ENCODE data around the gene MGAT4C.

MGAT4C gene

DNA sequence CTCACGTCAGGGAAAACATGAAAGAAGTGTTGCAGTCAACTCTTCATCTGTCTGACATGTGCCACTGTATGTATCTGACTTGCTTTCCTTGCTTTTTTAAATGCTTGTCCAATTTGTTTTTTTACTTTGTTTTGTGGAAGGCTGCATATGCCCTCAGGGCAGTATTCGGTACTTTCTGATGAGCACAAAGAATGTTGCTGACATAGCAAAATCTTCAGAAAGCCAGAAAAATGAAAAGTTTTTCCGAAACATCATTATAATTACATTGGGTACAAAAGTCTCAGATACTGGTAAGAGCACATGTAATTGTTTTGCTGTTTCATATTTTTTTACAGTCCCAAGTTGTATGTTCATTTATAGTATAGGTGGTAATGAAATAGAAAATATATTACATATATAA is 237.8 kb downstream of the MGAT4C start:
- Histone ChIP-seq H3K36me3 (ENCODE audit: control insufficient read depth in 5 of 5, insufficient read depth in 5 of 5, low read length in 5 of 5) (no peaks in the 10 kb centered on the region), H3K4me1 (ENCODE audit: control insufficient read depth in 5 of 5, insufficient read depth in 5 of 5, low read length in 5 of 5) (no peaks in the 10 kb centered on the region), H3K9ac (ENCODE audit: low read length in 5 of 5) (no peak overlapping the region), H3K27me3 (ENCODE audit: control insufficient read depth in 5 of 5, insufficient read depth in 4 of 5, low read length in 5 of 5) (no peaks in the 10 kb centered on the region), H3K9me3 (ENCODE audit: control insufficient read depth in 5 of 5, low read length in 5 of 5) (no peaks in the 10 kb centered on the region), H3K27ac (ENCODE audit: low read depth, low read length) (no peak overlapping the region), H3K4me3 (ENCODE audit: low read depth in 1 of 5, low read length in 5 of 5) (no peak overlapping the region)

DNA sequence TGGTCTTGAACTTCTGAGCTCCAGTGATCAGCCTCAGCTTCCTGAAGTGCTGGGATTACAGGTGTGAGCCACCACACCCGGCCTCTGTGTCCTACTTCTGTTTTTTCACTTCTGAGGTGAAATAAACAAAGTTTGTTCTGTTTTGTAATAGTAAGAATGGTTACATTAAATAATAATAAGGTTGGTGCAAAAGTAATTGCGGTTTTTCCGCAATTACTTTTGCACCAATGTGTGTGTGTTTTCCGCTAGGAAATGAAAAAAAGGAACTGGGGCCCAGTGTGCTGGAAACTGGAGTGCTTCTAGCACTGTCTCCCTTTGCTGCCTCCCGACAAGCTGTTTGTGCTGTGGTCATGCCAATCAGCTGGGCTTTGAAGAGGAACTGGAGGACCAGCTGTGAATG is 241.2 kb downstream of the MGAT4C start:
- no peaks in the 10 kb centered on the region for H3K27me3 ChIP-seq (ENCODE audit: control insufficient read depth in 5 of 5, insufficient read depth in 4 of 5, low read length in 5 of 5)
- H3K36me3 ChIP-seq (ENCODE audit: control insufficient read depth in 5 of 5, insufficient read depth in 5 of 5, low read length in 5 of 5) = no peaks in the 10 kb centered on the region
- no peak overlapping the region for H3K27ac ChIP-seq (ENCODE audit: low read depth, low read length)
- no peak overlapping the region for H3K9ac ChIP-seq (ENCODE audit: low read length in 5 of 5)
- H3K4me3 ChIP-seq (ENCODE audit: low read depth in 1 of 5, low read length in 5 of 5) = no peak overlapping the region
- H3K9me3 ChIP-seq (ENCODE audit: control insufficient read depth in 5 of 5, low read length in 5 of 5) = no peaks in the 10 kb centered on the region
- H3K4me1 ChIP-seq (ENCODE audit: control insufficient read depth in 5 of 5, insufficient read depth in 5 of 5, low read length in 5 of 5) = no peaks in the 10 kb centered on the region

DNA sequence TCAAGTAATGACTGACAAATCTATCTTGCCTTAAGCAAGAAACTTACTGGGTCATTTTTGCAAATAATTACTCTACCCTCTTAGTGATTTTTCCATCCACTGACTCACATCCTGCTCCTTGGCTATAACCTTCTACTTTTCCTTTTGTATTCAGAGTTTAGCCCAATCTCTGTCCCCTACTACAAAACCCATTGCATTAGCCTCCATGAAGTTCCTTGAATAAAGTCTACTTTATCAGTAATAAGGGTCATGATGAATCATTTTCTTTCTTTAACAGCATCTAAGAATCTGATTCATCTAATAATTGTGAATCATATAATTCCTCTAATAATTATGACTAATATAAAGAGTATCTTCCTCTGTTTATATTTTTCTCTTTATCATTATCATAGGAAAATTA is 249.5 kb downstream of the MGAT4C start:
- H3K27ac ChIP-seq (ENCODE audit: low read depth, low read length) = no peak overlapping the region
- H3K27me3 ChIP-seq (ENCODE audit: control insufficient read depth in 5 of 5, insufficient read depth in 4 of 5, low read length in 5 of 5) = no peaks in the 10 kb centered on the region
- no peaks in the 10 kb centered on the region for H3K36me3 ChIP-seq (ENCODE audit: control insufficient read depth in 5 of 5, insufficient read depth in 5 of 5, low read length in 5 of 5)
- no peak overlapping the region for H3K4me3 ChIP-seq (ENCODE audit: low read depth in 1 of 5, low read length in 5 of 5)
- no peaks in the 10 kb centered on the region for H3K9me3 ChIP-seq (ENCODE audit: control insufficient read depth in 5 of 5, low read length in 5 of 5)
- no peaks in the 10 kb centered on the region for H3K4me1 ChIP-seq (ENCODE audit: control insufficient read depth in 5 of 5, insufficient read depth in 5 of 5, low read length in 5 of 5)
- H3K9ac ChIP-seq (ENCODE audit: low read length in 5 of 5) = no peak overlapping the region

DNA sequence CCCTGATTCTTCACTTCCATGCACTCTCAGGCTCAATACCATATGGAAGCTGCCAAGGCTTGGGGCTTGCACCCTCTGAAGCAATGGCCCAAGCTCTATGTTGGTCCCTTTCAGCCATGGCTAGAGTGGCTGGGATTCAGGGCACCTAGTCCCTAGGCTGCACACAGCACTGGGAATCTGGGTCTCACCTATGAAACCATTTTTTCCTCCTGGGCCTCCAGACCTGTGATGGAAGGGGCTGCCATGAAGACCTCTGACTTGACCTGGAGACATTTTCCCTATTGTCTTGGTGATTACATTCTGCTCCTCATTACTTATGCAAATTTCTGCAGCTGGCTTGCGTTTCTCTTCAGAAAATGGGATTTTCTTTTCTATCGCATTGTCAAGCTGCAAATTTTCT is 258.1 kb downstream of the MGAT4C start:
- Histone ChIP-seq H3K4me3 (ENCODE audit: low read depth in 1 of 5, low read length in 5 of 5) (no peak overlapping the region), H3K36me3 (ENCODE audit: control insufficient read depth in 5 of 5, insufficient read depth in 5 of 5, low read length in 5 of 5) (no peaks in the 10 kb centered on the region), H3K27ac (ENCODE audit: low read depth, low read length) (no peak overlapping the region), H3K9ac (ENCODE audit: low read length in 5 of 5) (no peak overlapping the region), H3K27me3 (ENCODE audit: control insufficient read depth in 5 of 5, insufficient read depth in 4 of 5, low read length in 5 of 5) (no peaks in the 10 kb centered on the region), H3K9me3 (ENCODE audit: control insufficient read depth in 5 of 5, low read length in 5 of 5) (peaks cover 0 to 17% (median 8%) of the 10 kb centered on the region in 5 donors), H3K4me1 (ENCODE audit: control insufficient read depth in 5 of 5, insufficient read depth in 5 of 5, low read length in 5 of 5) (no peaks in the 10 kb centered on the region)

DNA sequence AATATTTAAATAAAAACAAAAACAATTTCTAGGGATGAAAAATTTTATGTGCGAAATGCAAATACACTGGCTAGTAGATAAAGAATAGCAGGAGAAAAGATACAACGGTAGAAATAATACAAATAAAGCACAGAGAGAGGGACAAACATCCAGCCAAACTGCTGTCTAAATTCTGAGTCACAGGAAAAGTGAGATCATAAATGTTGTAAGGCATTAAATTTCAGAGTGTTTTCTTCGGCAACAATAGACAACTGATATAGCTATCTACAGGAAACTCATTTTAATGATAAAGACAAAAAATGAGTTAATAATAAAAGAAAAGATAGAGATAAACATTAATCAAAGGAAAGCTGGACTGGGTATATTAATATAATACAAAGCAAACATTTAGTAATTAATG is 259.9 kb downstream of the MGAT4C start:
- Histone ChIP-seq H3K36me3 (ENCODE audit: control insufficient read depth in 5 of 5, insufficient read depth in 5 of 5, low read length in 5 of 5) (no peaks in the 10 kb centered on the region), H3K9me3 (ENCODE audit: control insufficient read depth in 5 of 5, low read length in 5 of 5) (peaks cover 0 to 34% (median 25%) of the 10 kb centered on the region in 5 donors), H3K9ac (ENCODE audit: low read length in 5 of 5) (no peak overlapping the region), H3K4me1 (ENCODE audit: control insufficient read depth in 5 of 5, insufficient read depth in 5 of 5, low read length in 5 of 5) (no peaks in the 10 kb centered on the region), H3K4me3 (ENCODE audit: low read depth in 1 of 5, low read length in 5 of 5) (no peak overlapping the region), H3K27ac (ENCODE audit: low read depth, low read length) (no peak overlapping the region), H3K27me3 (ENCODE audit: control insufficient read depth in 5 of 5, insufficient read depth in 4 of 5, low read length in 5 of 5) (no peaks in the 10 kb centered on the region)

DNA sequence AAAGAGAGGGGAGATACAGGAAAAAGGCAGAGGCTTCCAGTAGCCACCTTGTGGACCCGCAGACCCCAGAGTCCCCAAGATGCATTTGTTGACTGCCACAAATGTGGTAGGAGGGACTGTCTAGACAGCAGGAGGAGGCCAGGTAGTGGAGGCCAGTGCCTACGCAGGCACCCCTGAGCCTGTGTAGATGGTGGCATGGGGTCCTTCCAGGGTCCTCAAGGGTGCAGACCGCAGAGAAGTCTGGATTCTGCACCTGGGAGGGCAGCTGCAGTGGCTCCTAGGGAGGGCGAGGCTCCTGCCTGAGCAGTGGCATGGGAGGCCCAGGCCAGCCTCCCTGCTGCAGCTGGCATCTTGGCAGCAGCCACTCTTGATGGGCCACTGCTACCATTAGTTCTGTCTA is 262.4 kb downstream of the MGAT4C start:
- H3K9ac ChIP-seq (ENCODE audit: low read length in 5 of 5) = no peak overlapping the region
- H3K4me1 ChIP-seq (ENCODE audit: control insufficient read depth in 5 of 5, insufficient read depth in 5 of 5, low read length in 5 of 5) = no peaks in the 10 kb centered on the region
- H3K36me3 ChIP-seq (ENCODE audit: control insufficient read depth in 5 of 5, insufficient read depth in 5 of 5, low read length in 5 of 5) = no peaks in the 10 kb centered on the region
- H3K27ac ChIP-seq (ENCODE audit: low read depth, low read length) = no peak overlapping the region
- H3K9me3 ChIP-seq (ENCODE audit: control insufficient read depth in 5 of 5, low read length in 5 of 5) = peaks cover 0 to 39% (median 30%) of the 10 kb centered on the region in 5 donors
- no peaks in the 10 kb centered on the region for H3K27me3 ChIP-seq (ENCODE audit: control insufficient read depth in 5 of 5, insufficient read depth in 4 of 5, low read length in 5 of 5)
- H3K4me3 ChIP-seq (ENCODE audit: low read depth in 1 of 5, low read length in 5 of 5) = no peak overlapping the region

DNA sequence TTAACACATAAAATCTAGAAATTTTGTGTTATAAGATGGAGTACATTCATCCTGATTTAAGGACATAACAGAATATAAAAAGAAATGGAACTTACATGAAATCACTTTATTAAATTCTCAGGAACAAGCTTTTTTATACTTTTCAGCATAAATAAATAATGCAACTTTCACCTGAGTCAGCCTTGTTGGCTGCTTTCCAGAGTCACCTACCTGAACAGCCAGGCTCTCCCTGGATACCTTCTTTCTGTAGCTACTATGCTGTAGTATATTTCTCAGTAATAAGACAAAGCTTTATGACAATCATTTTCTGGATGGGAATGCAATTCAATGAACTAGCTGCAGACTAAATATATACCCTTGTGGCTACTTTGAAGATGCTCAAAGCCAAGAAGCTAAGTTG is 270.2 kb downstream of the MGAT4C start:
- no peak overlapping the region for H3K4me3 ChIP-seq (ENCODE audit: low read depth in 1 of 5, low read length in 5 of 5)
- no peaks in the 10 kb centered on the region for H3K27me3 ChIP-seq (ENCODE audit: control insufficient read depth in 5 of 5, insufficient read depth in 4 of 5, low read length in 5 of 5)

DNA sequence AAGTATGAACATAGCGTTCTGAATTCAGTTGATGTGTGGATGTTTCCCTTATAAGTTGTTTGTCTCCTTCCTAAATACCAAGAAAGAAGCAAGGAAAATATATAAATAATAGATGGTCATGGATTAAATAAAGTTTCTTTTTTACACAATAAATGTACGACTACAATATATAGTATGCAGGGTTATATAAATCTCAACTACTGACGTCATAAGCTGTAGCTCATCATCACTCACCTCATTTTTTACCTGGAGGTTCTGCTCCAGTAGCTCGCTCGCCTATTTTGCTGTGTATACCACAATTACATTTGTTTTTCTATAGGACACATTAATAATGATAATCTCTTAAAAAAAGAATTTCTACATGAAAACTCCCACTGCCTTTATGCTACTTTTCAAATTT is 272.6 kb downstream of the MGAT4C start:
- no peak overlapping the region for H3K4me3 ChIP-seq (ENCODE audit: low read depth in 1 of 5, low read length in 5 of 5)
- no peak overlapping the region for H3K27ac ChIP-seq (ENCODE audit: low read depth, low read length)
- H3K9ac ChIP-seq (ENCODE audit: low read length in 5 of 5) = no peak overlapping the region
- H3K9me3 ChIP-seq (ENCODE audit: control insufficient read depth in 5 of 5, low read length in 5 of 5) = no peaks in the 10 kb centered on the region
- H3K4me1 ChIP-seq (ENCODE audit: control insufficient read depth in 5 of 5, insufficient read depth in 5 of 5, low read length in 5 of 5) = no peaks in the 10 kb centered on the region
- no peaks in the 10 kb centered on the region for H3K27me3 ChIP-seq (ENCODE audit: control insufficient read depth in 5 of 5, insufficient read depth in 4 of 5, low read length in 5 of 5)
- H3K36me3 ChIP-seq (ENCODE audit: control insufficient read depth in 5 of 5, insufficient read depth in 5 of 5, low read length in 5 of 5) = no peaks in the 10 kb centered on the region

More for the DNA sequence above, 270.2 kb downstream of the MGAT4C start:
- Histone ChIP-seq H3K36me3 (ENCODE audit: control insufficient read depth in 5 of 5, insufficient read depth in 5 of 5, low read length in 5 of 5) (no peaks in the 10 kb centered on the region), H3K9ac (ENCODE audit: low read length in 5 of 5) (no peak overlapping the region), H3K27ac (ENCODE audit: low read depth, low read length) (no peak overlapping the region), H3K9me3 (ENCODE audit: control insufficient read depth in 5 of 5, low read length in 5 of 5) (peaks cover 0 to 3% (median 3%) of the 10 kb centered on the region in 5 donors), H3K4me1 (ENCODE audit: control insufficient read depth in 5 of 5, insufficient read depth in 5 of 5, low read length in 5 of 5) (no peaks in the 10 kb centered on the region)

DNA sequence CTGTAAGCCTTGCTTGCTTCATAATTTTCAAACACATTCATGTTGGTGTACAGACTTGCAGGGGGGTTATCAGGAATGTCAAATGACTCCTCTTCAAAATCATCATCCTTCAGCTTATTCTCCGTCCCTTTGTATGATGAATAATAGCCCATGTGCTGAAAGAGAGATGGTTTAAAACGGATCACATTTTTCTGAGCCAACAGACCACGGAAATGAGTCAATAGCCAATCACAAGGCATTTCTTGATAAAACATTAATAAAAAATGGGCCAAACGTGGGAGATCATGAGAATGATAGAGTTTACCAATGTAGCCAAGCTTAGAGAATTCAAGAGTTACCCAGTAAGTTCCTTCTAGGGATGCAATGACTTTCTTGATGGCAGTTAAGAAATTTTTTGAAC is 276.6 kb downstream of the MGAT4C start:
- no peak overlapping the region for H3K4me3 ChIP-seq (ENCODE audit: low read depth in 1 of 5, low read length in 5 of 5)
- H3K4me1 ChIP-seq (ENCODE audit: control insufficient read depth in 5 of 5, insufficient read depth in 5 of 5, low read length in 5 of 5) = no peaks in the 10 kb centered on the region
- H3K9ac ChIP-seq (ENCODE audit: low read length in 5 of 5) = no peak overlapping the region
- H3K27me3 ChIP-seq (ENCODE audit: control insufficient read depth in 5 of 5, insufficient read depth in 4 of 5, low read length in 5 of 5) = no peaks in the 10 kb centered on the region
- no peak overlapping the region for H3K27ac ChIP-seq (ENCODE audit: low read depth, low read length)
- no peaks in the 10 kb centered on the region for H3K9me3 ChIP-seq (ENCODE audit: control insufficient read depth in 5 of 5, low read length in 5 of 5)
- no peaks in the 10 kb centered on the region for H3K36me3 ChIP-seq (ENCODE audit: control insufficient read depth in 5 of 5, insufficient read depth in 5 of 5, low read length in 5 of 5)

DNA sequence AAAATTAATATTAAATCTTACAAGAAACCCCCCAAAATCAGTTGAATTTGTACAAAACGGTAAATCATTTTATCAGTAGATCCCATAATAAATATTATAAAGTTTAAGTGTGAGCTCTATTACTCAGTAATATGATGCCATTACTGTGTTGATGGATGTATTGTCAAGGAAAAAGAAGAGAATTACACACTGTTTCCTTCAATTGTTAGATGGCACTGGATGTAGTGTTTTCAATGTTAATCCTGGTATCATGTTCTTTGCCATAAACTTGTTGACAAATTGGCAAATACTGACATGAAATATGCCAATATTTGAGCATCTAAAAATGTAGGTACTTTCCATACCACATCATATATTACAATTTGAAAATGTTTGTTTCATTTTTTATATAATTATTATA is 280.5 kb downstream of the MGAT4C start:
- Histone ChIP-seq H3K36me3 (ENCODE audit: control insufficient read depth in 5 of 5, insufficient read depth in 5 of 5, low read length in 5 of 5) (no peaks in the 10 kb centered on the region), H3K4me1 (ENCODE audit: control insufficient read depth in 5 of 5, insufficient read depth in 5 of 5, low read length in 5 of 5) (no peaks in the 10 kb centered on the region), H3K4me3 (ENCODE audit: low read depth in 1 of 5, low read length in 5 of 5) (no peak overlapping the region), H3K9me3 (ENCODE audit: control insufficient read depth in 5 of 5, low read length in 5 of 5) (no peaks in the 10 kb centered on the region), H3K9ac (ENCODE audit: low read length in 5 of 5) (no peak overlapping the region), H3K27ac (ENCODE audit: low read depth, low read length) (no peak overlapping the region), H3K27me3 (ENCODE audit: control insufficient read depth in 5 of 5, insufficient read depth in 4 of 5, low read length in 5 of 5) (no peaks in the 10 kb centered on the region)

DNA sequence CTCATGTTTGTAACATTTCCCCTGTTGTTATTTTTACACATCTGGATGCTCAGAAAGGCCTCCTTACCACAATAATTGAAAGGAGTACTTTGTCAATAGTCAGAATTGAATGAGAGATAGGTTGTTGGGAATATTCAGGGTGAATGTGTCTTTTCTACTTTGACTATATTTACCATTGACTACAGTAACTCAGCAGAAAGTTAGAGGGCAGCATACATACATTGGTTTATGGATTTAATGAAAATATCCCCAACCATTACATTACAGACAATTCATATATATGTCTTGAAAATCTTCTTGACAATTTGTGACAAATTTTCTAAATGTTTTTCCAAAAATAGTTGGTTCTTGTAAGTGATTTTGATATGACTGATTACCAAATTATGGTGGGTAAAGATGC is 284.4 kb downstream of the MGAT4C start:
- Histone ChIP-seq H3K36me3 (ENCODE audit: control insufficient read depth in 5 of 5, insufficient read depth in 5 of 5, low read length in 5 of 5) (no peaks in the 10 kb centered on the region), H3K27me3 (ENCODE audit: control insufficient read depth in 5 of 5, insufficient read depth in 4 of 5, low read length in 5 of 5) (no peaks in the 10 kb centered on the region), H3K9me3 (ENCODE audit: control insufficient read depth in 5 of 5, low read length in 5 of 5) (no peaks in the 10 kb centered on the region), H3K4me3 (ENCODE audit: low read depth in 1 of 5, low read length in 5 of 5) (no peak overlapping the region), H3K9ac (ENCODE audit: low read length in 5 of 5) (no peak overlapping the region), H3K27ac (ENCODE audit: low read depth, low read length) (no peak overlapping the region), H3K4me1 (ENCODE audit: control insufficient read depth in 5 of 5, insufficient read depth in 5 of 5, low read length in 5 of 5) (no peaks in the 10 kb centered on the region)

All from subcutaneous abdominal adipose tissue (tissue), 5 donors.